T-helper 2 cell treated with Interferon-gamma antibody and Interleukin-4, amounts not matched to agents 5 μg/mL and 100 μg/mL, for 36 hours (primary cell): Measurements from ENCODE around the gene APOL4.

Experiments used
- DNase-seq: peaks from one replicate; pipeline ENCODE4 v3.0.0; 2021; ENCODE audit warnings: low spot score
- H3K27ac Mint-ChIP-seq: one replicate; pipeline ENCODE4 v1.8.0; 2021; ENCODE audit warnings: mild to moderate bottlenecking, mixed read lengths
- H3K27me3 Mint-ChIP-seq: one replicate; pipeline ENCODE4 v1.8.0; 2021; ENCODE audit warnings: low read depth, mixed read lengths
- H3K36me3 Mint-ChIP-seq: one replicate; pipeline ENCODE4 v1.8.0; 2021; ENCODE audit warnings: low read depth, mixed read lengths
- H3K4me1 Mint-ChIP-seq: one replicate; pipeline ENCODE4 v1.8.0; 2021; ENCODE audit warnings: low read depth, mixed read lengths
- H3K4me3 Mint-ChIP-seq: one replicate; pipeline ENCODE4 v1.8.0; 2022; ENCODE audit warnings: mild to moderate bottlenecking, moderate library complexity, mixed read lengths
- H3K9me3 Mint-ChIP-seq: one replicate; pipeline ENCODE4 v1.8.0; 2021; ENCODE audit warnings: mixed read lengths

Gene APOL4

DNA sequence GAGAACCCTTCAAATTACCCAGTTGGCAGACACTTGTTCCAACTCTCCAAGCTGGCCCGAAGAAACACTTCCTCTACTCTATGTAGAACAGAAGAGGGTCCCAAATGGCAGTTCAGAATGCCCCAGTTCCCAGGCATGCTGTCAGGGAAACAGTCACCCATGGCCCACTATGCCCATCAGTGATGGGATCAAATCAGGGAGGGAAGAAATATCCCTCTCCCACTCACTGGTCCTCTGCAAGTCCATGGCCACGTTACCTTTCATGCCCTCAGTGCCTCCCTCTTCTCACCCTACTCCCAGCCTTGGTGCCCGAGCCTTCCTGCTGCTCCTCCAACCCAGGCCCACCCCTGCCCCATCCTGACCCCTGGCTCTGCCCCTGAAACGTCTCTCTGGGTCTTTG is 57.7 kb downstream of the APOL4 start:
- H3K9me3 Mint-ChIP-seq: no peaks in the 10 kb centered on the region
- H3K36me3 Mint-ChIP-seq: peaks cover 60% of the 10 kb centered on the region
- no peak overlapping the region for H3K27ac Mint-ChIP-seq
- H3K4me3 Mint-ChIP-seq: no peak overlapping the region
- H3K4me1 Mint-ChIP-seq: peaks cover 2% of the 10 kb centered on the region
- H3K27me3 Mint-ChIP-seq: no peaks in the 10 kb centered on the region
- DNase-seq: no peak

DNA sequence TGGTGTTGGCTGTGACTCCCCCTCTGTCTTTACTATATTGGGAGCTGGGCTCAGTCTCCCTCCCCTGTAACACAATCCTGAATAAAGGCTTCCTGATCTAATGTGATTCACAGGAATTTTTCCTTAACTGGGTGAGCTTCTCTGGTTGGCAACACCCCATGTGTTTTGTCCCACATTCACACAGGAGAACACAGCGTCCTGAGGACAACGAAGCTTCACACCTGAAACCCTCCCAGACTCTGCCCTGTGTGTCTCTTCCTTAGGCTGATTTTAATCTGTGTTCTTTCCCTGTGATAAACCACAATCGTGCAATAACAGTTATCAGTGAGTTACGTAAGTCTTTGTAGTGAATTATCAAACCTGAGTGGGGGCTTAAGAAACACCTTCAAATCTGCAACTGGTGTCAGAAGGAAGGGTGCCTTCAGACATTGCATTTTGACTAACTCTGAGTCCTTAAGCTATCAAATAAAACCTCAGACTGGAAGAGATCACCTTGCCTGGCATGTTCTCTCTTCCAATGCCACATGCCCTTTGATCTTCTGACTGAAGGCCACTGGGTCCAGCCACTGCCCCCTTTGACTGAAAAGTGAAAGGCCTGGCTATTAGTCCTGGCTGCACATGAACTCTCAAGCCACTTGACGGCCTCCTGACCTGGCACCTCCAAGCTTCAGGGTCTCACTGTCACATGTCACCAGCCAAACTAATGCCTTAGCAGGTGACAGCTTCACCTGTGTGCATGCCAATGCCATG is 58.4 kb downstream of the APOL4 start:
- H3K4me1 Mint-ChIP-seq: peaks cover 2% of the 10 kb centered on the region
- no peak overlapping the region for H3K27ac Mint-ChIP-seq
- H3K27me3 Mint-ChIP-seq: no peaks in the 10 kb centered on the region
- no peak overlapping the region for H3K4me3 Mint-ChIP-seq
- no peak for DNase-seq
- H3K9me3 Mint-ChIP-seq: no peaks in the 10 kb centered on the region
- peaks cover 61% of the 10 kb centered on the region for H3K36me3 Mint-ChIP-seq

DNA sequence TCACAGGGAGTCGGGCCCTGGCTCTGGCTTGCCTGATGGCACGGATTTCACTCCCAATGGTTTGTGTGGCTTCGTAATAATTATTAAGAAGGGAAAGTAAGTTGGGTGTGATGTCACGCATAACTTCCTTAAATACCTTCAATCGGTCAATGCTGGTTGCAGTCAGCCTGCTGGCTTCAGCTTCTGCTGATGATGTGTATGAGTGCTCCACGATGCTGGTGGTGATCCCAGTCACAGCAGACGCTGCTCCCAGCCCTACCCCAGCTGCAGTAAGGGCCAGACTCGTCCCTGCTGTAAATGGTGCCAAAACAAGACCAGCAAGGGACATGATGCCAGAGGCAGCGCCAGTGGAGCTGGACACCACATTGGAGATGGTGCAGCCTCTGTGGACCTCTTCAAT is 60.1 kb downstream of the APOL4 start:
- H3K27ac Mint-ChIP-seq: no peak overlapping the region

More for the DNA sequence above, 60.1 kb downstream of the APOL4 start:
- H3K4me3 Mint-ChIP-seq: no peak overlapping the region
- no peaks in the 10 kb centered on the region for H3K9me3 Mint-ChIP-seq
- no peaks in the 10 kb centered on the region for H3K27me3 Mint-ChIP-seq
- H3K36me3 Mint-ChIP-seq: peaks cover 53% of the 10 kb centered on the region
- peaks cover 2% of the 10 kb centered on the region for H3K4me1 Mint-ChIP-seq
- DNase-seq: no peak
